ENCODE measurements around the gene SH3GL2.
"Not testable (repeated sequence)": the region's sequence is repeated elsewhere in the genome, so short reads cannot be mapped to it uniquely, and the experiment has no call there.

The SH3GL2 gene

GRCh38 chr9:17760250-17760649, 181.4 kb downstream of the SH3GL2 start:
- DNase-seq: no peak

GRCh38 chr9:17761984-17762676, 183.3 kb downstream of the SH3GL2 start:
- no peak for DNase-seq

- DNase-seq: no peak
Observed at GRCh38 chr9:17764306-17764705, 185.4 kb downstream of the SH3GL2 start.

- DNase-seq: not testable (repeated sequence)
Observed at GRCh38 chr9:17765131-17765530, 186.3 kb downstream of the SH3GL2 start.

GRCh38 chr9:17772223-17772622, 193.4 kb downstream of the SH3GL2 start:
- DNase-seq: no peak

GRCh38 chr9:17775656-17776055, 196.8 kb downstream of the SH3GL2 start:
- DNase-seq: no peak

- DNase-seq: no peak
Observed at GRCh38 chr9:17776735-17777134, 197.9 kb downstream of the SH3GL2 start.

- DNase-seq: no peak
Observed at GRCh38 chr9:17777465-17777864, 198.6 kb downstream of the SH3GL2 start.

GRCh38 chr9:17782430-17783149, 203.7 kb downstream of the SH3GL2 start:
- DNase-seq: no peak

GRCh38 chr9:17783227-17783626, 204.4 kb downstream of the SH3GL2 start:
- no peak for DNase-seq

GRCh38 chr9:17789316-17789715, 210.4 kb downstream of the SH3GL2 start:
- no peak for DNase-seq

GRCh38 chr9:17793713-17794622, 215.1 kb downstream of the SH3GL2 start:
- no peak for DNase-seq

- DNase-seq: no peak
Observed at GRCh38 chr9:17795744-17796143, 216.9 kb downstream of the SH3GL2 start.

- DNase-seq: no peak
Observed at GRCh38 chr9:17799369-17799768, 220.5 kb downstream of the SH3GL2 start.

- DNase-seq: no peak
Observed at GRCh38 chr9:17800418-17800817, 221.6 kb downstream of the SH3GL2 start.

GRCh38 chr9:17802249-17802857, 223.5 kb downstream of the SH3GL2 start:
- no peak for DNase-seq

GRCh38 chr9:17807613-17808282, 228.9 kb downstream of the SH3GL2 start:
- no peak for DNase-seq

GRCh38 chr9:17810317-17810716, 231.5 kb downstream of the SH3GL2 start:
- DNase-seq: no peak

GRCh38 chr9:17810728-17811571, 232.1 kb downstream of the SH3GL2 start:
- no peak for DNase-seq

- DNase-seq: no peak
Observed at GRCh38 chr9:17813798-17814197, 234.9 kb downstream of the SH3GL2 start.

- no peak for DNase-seq
Observed at GRCh38 chr9:17816431-17817027, 237.7 kb downstream of the SH3GL2 start.

All from NCI-H1436 treated with DMSO at 0.1 percent for 48 hours (cell line).